ENCODE measurements around the gene PPP1R9B.

- no peak for TF ChIP-seq EGR1 (IDR thresholded peaks at IDR 0.05; ENCODE audit: low read depth)
- no peak for TF ChIP-seq CTCF (IDR thresholded peaks at IDR 0.05 in 2 of 3, conservative IDR thresholded peaks at IDR 0.05 in 1 of 3; ENCODE audit: borderline replicate concordance in 1 of 3, insufficient read depth in 1 of 3, low read depth in 2 of 3, low read length in 2 of 3)
- TF ChIP-seq POLR2AphosphoS5 (IDR thresholded peaks at IDR 0.05; ENCODE audit: low read depth, low read length) = no peak
- TF ChIP-seq RAD21 (IDR thresholded peaks at IDR 0.05; ENCODE audit: low read depth) = no peak
- TF ChIP-seq REST (IDR thresholded peaks at IDR 0.05; ENCODE audit: low read depth) = no peak
- no peak for TF ChIP-seq EZH2phosphoT487 (IDR thresholded peaks at IDR 0.05; ENCODE audit: borderline replicate concordance)
- TF ChIP-seq ZNF274 (IDR thresholded peaks at IDR 0.05; ENCODE audit: low read depth, low read length) = no peak
- no peak for TF ChIP-seq SIN3A (IDR thresholded peaks at IDR 0.05; ENCODE audit: low read depth)
- TF ChIP-seq POLR2A (IDR thresholded peaks at IDR 0.05; ENCODE audit: borderline replicate concordance, extremely low read depth, insufficient read depth, insufficient read length) = no peak
- no peak for TF ChIP-seq EZH2 (IDR thresholded peaks at IDR 0.05)
Measured at GRCh38 chr17:50109207-50109606, 41.3 kb downstream of the PPP1R9B start.

Measured in HCT116 (cell line).